Spleen (tissue), 7 donors: ENCODE data around the gene MAFF.

ENCODE experiments used
- CTCF ChIP-seq, 11 experiments: fragments of 200-600 bp in 7 of 11; fragments of 450-650 bp in 4 of 11; sonication (generic) in 4 of 11; IDR thresholded peaks in 8 of 11; conservative IDR thresholded peaks in 3 of 11; 1 replicate in 7 of 11; 2 replicates in 4 of 11; pipeline versions ENCODE4 v1.4.0 to v1.8.0; 2016 to 2021; ENCODE audit warnings: antibody characterized with exemption in 11 of 11, inconsistent platforms in 4 of 11, mild to moderate bottlenecking in 1 of 11
- POLR2A ChIP-seq, 3 donors: fragments of 450-650 bp; IDR thresholded peaks; one replicate each; pipeline ENCODE4 v1.5.1; 2017; ENCODE audit warnings: antibody characterized with exemption in 3 of 3, mild to moderate bottlenecking in 1 of 3
- donor health status: DM: no; HTN: no; CAD: no; lungs with moderate emphysema.
- donor health status: DM: no; HTN: no; CAD: no.
- donor health status: DM: no; HTN: no; CAD: no.

- TF ChIP-seq CTCF (IDR thresholded peaks at IDR 0.05 in 8 of 11, conservative IDR thresholded peaks at IDR 0.05 in 3 of 11) (no peak), POLR2A (IDR thresholded peaks at IDR 0.05) (no peak)
Measured at GRCh38 chr22:38191055-38191454, 10.7 kb upstream of the MAFF start.
